NCI-H2196 (cell line): ENCODE results near the gene LGI1.

Experiments used
- DNase-seq: peaks from one replicate; lab custom pipeline; 2025; ENCODE audit not compliant: unreplicated experiment; lab: John Stamatoyannopoulos, UW

LGI1 gene

DNA sequence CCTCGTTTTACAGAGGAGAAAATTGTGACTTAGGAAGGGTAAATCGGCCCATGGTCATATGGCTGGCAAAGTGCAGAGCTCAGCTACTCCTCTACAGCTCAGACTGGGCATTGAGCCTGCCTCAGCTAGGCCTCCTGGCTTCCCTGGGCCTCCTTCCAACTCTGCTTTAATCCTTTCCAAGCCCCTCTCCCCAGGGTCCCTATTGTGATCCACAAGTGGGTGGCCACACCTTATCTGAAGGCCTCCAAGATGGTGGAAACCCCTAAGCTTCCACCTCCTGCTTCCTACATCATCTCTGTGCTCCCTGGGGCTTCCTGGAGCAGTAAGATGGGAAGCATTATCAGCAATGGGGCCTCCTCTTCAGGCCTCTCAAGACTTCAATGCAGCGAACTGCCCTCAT is 3.0 kb upstream of the LGI1 start:
- DNase-seq, result no peak

- DNase-seq, result no peak
Observed at GRCh38 chr10:93755443-93756116, 2.2 kb upstream of the LGI1 start.

DNA sequence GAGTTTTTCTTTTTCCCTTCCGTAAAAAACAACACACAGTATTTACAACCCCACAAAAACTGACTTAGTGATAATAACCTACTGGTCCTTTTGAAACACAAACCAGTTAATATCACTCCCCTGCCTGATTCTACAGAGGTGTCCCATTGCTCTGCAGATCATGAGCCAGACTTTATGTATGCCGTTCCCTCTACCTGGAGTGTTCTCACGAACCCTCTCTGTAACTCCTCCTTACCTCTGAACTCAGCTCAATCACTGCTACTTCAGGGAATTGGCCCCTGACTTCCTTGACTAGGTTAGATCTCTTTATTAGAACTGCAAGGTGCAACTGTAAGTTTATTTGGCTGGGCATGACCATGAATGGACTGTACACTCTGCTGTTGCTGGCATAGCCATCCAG is 1.6 kb upstream of the LGI1 start:
- no peak for DNase-seq

DNA sequence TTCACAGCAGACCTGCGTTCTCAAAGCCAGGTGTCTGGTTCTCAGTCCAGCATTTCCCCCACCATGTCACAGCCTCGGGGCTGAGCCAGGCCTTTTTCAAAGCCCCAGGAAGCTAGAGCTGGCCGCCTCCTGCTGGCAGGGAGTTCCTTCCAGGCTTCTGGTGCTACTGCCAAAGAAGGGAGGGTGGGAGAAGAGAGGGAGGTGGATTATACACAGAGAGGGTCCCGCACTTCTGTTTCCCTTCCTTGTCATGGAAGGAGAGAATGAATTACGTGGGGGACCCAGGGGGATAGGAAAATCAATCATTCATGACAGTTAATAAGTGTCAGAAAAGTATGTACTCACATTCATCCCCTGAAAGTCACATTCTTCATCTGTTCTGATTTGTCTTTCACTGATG is 600 bp upstream of the LGI1 start:
- no peak for DNase-seq

DNA sequence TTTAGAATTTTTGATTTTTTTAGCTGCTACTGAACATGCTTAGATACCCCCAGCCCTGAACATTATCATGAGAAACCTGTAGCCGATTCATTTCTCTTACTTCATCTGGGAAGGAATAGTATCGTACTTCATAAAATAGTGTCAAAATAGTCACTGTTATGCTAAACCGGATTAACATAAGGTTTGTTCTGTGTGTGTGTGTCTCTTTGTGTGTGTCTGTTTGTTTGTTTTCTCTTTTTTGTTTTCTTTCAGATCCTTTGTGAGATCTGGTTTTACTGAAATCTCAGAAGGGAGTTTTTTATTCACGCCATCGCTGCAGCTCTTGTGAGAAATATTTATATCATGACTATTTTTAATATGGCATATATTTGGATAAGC is 761 bp downstream of the LGI1 start:
- DNase-seq, result no peak

- no peak for DNase-seq
Observed at GRCh38 chr10:93758891-93759410, 1.2 kb downstream of the LGI1 start.

DNA sequence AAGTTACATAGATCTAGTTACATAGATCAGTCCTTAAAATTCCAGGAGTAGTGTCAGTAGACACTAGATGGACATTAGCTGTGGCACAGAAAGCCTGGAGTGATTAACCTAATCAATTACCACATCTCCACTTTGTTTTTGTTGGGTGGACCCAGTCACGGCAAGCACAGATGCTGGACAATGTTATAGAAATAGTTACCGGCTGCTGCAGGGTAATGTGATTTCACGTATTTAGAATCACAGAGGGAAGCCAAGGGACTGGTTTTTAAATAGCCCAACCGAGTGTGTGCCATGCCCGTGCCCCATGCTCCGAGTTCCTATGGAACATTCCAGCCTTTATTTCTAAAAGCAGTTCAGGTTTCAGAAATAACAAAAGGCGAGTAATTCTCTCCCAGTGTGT is 2.8 kb downstream of the LGI1 start:
- no peak for DNase-seq

DNA sequence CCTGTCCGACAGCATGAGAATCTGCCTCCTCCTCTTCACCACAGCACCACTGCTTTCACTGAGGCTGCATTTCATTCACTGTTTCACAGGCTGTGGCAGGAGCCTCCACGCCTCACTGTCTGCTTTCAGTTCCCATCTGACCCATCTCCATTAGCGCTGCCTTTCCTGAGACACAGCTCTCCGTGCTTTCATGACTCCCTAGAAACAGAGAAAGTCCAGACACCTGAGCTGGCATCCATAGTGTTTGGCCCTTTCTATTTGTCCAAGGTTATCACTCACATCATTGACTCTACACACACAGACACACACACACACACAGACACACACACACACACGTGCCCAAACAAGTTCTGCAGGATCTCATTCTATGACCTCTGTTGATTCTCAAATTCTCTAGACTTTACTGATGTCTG is 5.2 kb downstream of the LGI1 start:
- DNase-seq, result no peak

DNA sequence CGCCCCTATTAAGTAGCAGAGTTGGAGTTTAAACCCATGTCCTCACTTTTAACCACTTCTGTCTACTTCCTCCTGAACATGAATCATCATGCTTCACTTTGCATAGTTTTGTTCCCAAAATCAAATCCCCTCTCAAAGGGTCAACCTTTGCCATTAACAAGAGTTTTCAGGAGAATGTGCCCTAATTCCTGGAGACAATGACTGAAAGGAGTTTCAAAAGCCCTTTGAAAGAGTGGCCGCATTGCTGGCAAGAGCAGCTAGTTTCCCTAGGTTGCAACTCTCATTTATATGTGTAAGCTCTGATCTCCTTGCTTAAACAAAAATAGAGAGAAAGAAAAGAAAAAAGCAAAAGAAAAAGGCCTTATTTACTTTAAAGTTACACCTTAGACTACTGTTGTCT is 9.2 kb downstream of the LGI1 start:
- DNase-seq, result no peak

- no peak for DNase-seq
Observed at GRCh38 chr10:93767724-93768399, 10.1 kb downstream of the LGI1 start.

GRCh38 chr10:93768892-93769291 is 11.2 kb downstream of the LGI1 start:
- DNase-seq, result no peak

GRCh38 chr10:93771354-93771753 is 13.6 kb downstream of the LGI1 start:
- no peak for DNase-seq

GRCh38 chr10:93773120-93773519 is 15.4 kb downstream of the LGI1 start:
- no peak for DNase-seq

DNA sequence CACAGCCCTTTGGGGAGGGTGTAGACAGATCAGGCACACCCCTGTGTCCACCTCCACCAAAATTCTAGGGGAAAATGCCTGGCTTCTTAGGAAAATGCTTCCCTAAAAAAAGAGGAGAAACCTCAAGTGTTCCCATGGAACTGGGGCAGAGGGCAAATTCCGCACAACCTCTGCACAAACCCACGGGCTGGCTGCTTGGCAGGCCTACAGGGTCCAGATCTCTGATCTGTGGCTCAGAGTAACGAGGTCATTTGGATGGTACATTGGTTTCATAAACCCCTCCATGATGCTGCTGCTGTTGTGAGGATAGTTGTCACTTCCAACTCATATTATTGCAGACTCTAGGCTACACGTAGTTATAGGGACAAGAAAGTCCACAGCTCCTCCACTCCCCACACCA is 16.0 kb downstream of the LGI1 start:
- no peak for DNase-seq

GRCh38 chr10:93775356-93775755 is 17.6 kb downstream of the LGI1 start:
- DNase-seq, result no peak

DNA sequence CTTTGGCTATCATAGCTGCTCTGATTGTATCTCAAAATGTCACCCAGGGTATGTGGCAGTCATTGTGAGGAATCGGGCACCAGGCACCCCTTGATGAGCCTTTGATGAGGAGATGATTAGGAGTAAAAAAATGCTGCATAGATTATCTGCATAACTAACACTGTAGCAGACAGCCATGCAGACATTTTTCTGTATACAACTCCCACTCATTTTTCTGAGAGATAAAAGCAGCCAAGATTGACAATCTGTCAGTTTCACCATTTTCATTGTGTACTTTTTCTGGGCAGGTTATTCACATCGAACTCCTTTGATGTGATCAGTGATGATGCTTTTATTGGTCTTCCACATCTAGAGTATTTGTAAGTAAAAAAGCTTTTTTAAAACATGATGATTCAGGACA is 19.4 kb downstream of the LGI1 start:
- DNase-seq, result no peak

DNA sequence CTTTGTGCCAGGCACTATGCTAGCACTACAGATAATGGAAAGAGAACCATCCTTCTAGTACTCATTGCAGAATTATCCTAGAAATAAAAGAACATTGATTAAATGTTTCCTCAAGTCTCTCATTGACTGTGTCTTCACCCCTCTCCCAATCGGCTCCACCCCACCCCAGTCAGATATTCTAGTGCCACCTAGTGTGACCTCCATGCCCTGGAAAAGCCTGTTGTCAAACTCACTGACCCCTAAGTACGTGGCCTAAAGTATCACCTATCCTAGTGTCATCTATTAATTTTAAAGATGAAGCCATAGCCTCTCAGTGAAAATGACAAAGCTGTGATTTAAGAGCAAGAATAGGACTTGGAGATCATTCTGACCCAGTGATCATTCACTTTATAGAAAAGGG is 26.3 kb downstream of the LGI1 start:
- DNase-seq, result no peak

- no peak for DNase-seq
Observed at GRCh38 chr10:93788413-93789208, 30.9 kb downstream of the LGI1 start.

DNA sequence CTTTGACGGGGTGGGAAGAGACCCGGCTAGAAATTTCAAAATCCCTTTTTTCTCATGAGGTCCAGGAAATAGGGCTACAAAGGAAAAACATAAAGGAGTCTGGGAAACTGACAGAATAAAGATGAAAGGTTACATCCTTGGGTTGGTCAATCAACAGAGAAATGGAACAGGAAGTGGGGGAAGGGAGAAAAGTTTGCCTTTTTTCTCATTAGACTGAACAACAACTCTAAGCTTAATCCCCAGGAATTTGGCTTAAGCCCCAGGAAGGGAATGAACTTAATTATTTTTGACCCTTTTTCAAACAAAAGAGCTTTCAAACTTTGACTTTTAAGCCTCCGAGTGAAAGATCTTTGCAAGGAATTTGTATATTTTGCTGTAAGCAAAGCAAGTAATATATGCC is 32.7 kb downstream of the LGI1 start:
- DNase-seq, result no peak

DNA sequence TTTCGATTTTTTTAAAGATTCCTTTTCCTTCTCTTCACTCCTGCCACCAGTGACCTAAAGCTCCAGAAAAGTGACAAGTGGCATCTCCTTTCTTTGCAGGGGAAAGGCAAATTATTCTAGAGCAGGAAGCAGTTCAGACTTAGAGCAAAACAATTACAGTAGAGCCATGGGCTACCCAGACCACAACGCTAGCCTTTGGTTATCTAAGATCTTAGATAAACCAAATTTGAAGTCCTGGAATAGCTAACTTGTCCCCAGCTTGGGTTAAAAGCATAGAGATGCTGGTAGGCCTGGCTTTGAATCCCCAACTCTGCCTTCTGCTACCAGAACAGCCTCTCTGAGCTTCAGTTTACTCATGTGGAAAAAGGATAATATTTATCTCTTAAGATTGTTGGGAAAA is 38.4 kb downstream of the LGI1 start:
- no peak for DNase-seq

DNA sequence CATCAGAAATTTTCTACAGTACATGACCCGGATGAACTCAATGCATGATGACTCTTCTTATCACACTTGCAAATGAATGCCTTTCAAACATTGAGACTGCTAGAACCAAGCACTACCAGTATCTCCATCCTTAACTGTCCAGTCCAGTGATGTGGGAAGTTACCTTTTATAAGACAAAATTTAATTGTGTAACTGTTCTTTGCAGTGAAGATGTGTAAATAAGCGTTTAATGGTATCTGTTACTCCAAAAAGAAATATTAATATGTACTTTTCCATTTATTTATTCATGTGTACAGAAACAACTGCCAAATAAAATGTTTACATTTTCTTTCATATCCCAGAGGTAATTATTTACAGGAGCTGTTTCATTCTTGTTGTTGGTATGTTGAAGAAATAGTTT is 40.1 kb downstream of the LGI1 start:
- DNase-seq, result no peak

GRCh38 chr10:93799155-93799708 is 41.5 kb downstream of the LGI1 start:
- no peak for DNase-seq
